Endothelial cell of umbilical vein (primary cell): Measurements from ENCODE around the gene MAPT. TPM values are rescaled to one million over a fixed set of nuclear protein-coding genes. Genes with fewer than 3 reads are reported as not detected.

Source experiments
- BruUV-seq: library from RNA; stranded (reverse); fragments of 400-500 nt; replicated peaks from 2 replicates; lab custom pipeline; 2021; lab: Mats Ljungman, UMichigan
- CTCF ChIA-PET: fragments of 300-600, 350-600 bp; sonication (Branson Sonifier 250); formaldehyde crosslinking; loops from one replicate; lab custom pipeline; 2021; ENCODE audit warnings: antibody characterized with exemption, inconsistent platforms; lab: Charles Lee
- POLR2A ChIA-PET: fragments of 300-600, 350-600 bp; sonication (Branson Sonifier 250); formaldehyde crosslinking; loops from one replicate; lab custom pipeline; 2021; ENCODE audit warnings: antibody characterized with exemption, inconsistent platforms; lab: Charles Lee
- DNase-seq: peaks from one replicate; pipeline ENCODE4 v3.0.0-alpha.2; 2011; ENCODE audit warnings: low read depth, low spot score
- FAIRE-seq: peaks from 2 replicates; lab custom pipeline; 2011; peaks lifted over from hg19 to GRCh38; lab: Jason Lieb, UNC
- H2AFZ ChIP-seq: 2 replicates; pipeline ENCODE4 v1.6.0; 2012; ENCODE audit warnings: low read depth, low read length, control low read depth, inconsistent platforms
- H3K27ac ChIP-seq: 2 replicates; pipeline ENCODE4 v1.5.1; 2011; ENCODE audit warnings: low read depth, mild to moderate bottlenecking, control low read depth, low read length, moderate library complexity; ENCODE audit not compliant: insufficient read depth
- H3K27me3 ChIP-seq, 2 experiments: 2 replicates each; pipeline versions ENCODE4 v1.6.0 to v1.6.1; 2011; ENCODE audit warnings: low read length in 2 of 2, mixed read lengths in 1 of 2; ENCODE audit not compliant: control insufficient read depth in 2 of 2, insufficient read depth in 2 of 2
- H3K36me3 ChIP-seq, 2 experiments: 2 replicates in 1 of 2; 3 replicates in 1 of 2; pipeline ENCODE4 v1.5.1; 2011; ENCODE audit warnings: low read length in 2 of 2, mild to moderate bottlenecking in 1 of 2, moderate library complexity in 1 of 2; ENCODE audit not compliant: control insufficient read depth in 2 of 2, insufficient read depth in 2 of 2; ENCODE audit errors: extremely low read depth in 1 of 2
- H3K4me1 ChIP-seq: 3 replicates; pipeline ENCODE4 v1.5.1; 2011; ENCODE audit warnings: mild to moderate bottlenecking, low read length; ENCODE audit not compliant: control insufficient read depth, insufficient read depth; ENCODE audit errors: extremely low read depth
- H3K4me2 ChIP-seq: 2 replicates; pipeline ENCODE4 v1.6.1; 2011; ENCODE audit warnings: low read length, control low read depth, mixed read lengths; ENCODE audit not compliant: insufficient read depth
- H3K4me3 ChIP-seq, 3 experiments: fragments of 200-600 bp in 1 of 3; sonication (generic), shearing (Covaris generic) in 1 of 3; replicated peaks in 1 of 3; 2 replicates each; pipeline ENCODE4 v1.5.1; 2011 to 2016; ENCODE audit warnings: control low read depth in 3 of 3, low read length in 3 of 3, mild to moderate bottlenecking in 2 of 3, inconsistent platforms in 1 of 3, low read depth in 1 of 3, moderate library complexity in 1 of 3; ENCODE audit not compliant: insufficient read depth in 1 of 3
- H3K79me2 ChIP-seq: 2 replicates; pipeline ENCODE4 v1.6.0; 2012; ENCODE audit warnings: low read length, inconsistent platforms; ENCODE audit not compliant: control insufficient read depth, insufficient read depth
- H3K9ac ChIP-seq: replicated peaks from 2 replicates; pipeline ENCODE3; 2011; ENCODE audit warnings: low read length, control low read depth; ENCODE audit not compliant: insufficient read depth; ENCODE audit errors: extremely low read depth
- H3K9me1 ChIP-seq: replicated peaks from 3 replicates; pipeline ENCODE4 v1.6.0; 2011; ENCODE audit warnings: mild to moderate bottlenecking, low read length; ENCODE audit not compliant: control insufficient read depth, insufficient read depth; ENCODE audit errors: extremely low read depth
- H3K9me3 ChIP-seq: replicated peaks from 2 replicates; pipeline ENCODE4 v1.5.1; 2012; ENCODE audit warnings: low read length, inconsistent platforms; ENCODE audit not compliant: control insufficient read depth, insufficient read depth
- H4K20me1 ChIP-seq: replicated peaks from 2 replicates; pipeline ENCODE3; 2011; ENCODE audit warnings: mild to moderate bottlenecking, low read length; ENCODE audit not compliant: control insufficient read depth, insufficient read depth; ENCODE audit errors: extremely low read depth
- EZH2 ChIP-seq: IDR thresholded peaks from 2 replicates; pipeline ENCODE4 v1.6.1; 2012; ENCODE audit warnings: borderline replicate concordance, low read depth, mild to moderate bottlenecking, moderate library complexity, low read length, inconsistent platforms; ENCODE audit not compliant: severe bottlenecking
- FOS ChIP-seq: IDR thresholded peaks from 2 replicates; pipeline ENCODE4 v1.6.1; 2011; ENCODE audit warnings: mild to moderate bottlenecking, low read length, moderate library complexity, borderline replicate concordance; ENCODE audit not compliant: insufficient read depth
- GATA2 ChIP-seq: IDR thresholded peaks from 2 replicates; pipeline ENCODE4 v1.7.0; 2011; ENCODE audit warnings: low read depth, mild to moderate bottlenecking, moderate library complexity, mixed read lengths, low read length; ENCODE audit not compliant: insufficient read length, insufficient read depth
- JUN ChIP-seq: IDR thresholded peaks from 2 replicates; pipeline ENCODE4 v1.6.1; 2011; ENCODE audit warnings: borderline replicate concordance, low read depth; ENCODE audit not compliant: insufficient read length, insufficient read depth
- MYC ChIP-seq: IDR thresholded peaks from one replicate; pipeline ENCODE4 v1.6.1; 2011; ENCODE audit warnings: mild to moderate bottlenecking, low read depth, low read length
- POLR2A ChIP-seq: IDR thresholded peaks from 2 replicates; pipeline ENCODE4 v1.6.1; 2012; ENCODE audit warnings: low read depth, mild to moderate bottlenecking, control low read depth, low read length
- POLR2AphosphoS5 ChIP-seq: IDR thresholded peaks from 2 replicates; pipeline ENCODE4 v1.6.1; 2012; ENCODE audit warnings: low read depth, mild to moderate bottlenecking, control low read depth, low read length, moderate library complexity; ENCODE audit not compliant: insufficient read depth
- dilution Hi-C: fragments of 300-500 bp; cut with MboI; formaldehyde crosslinking; loops from one replicate; pipeline ENCODE4 v1.15.0; 2019; ENCODE audit warnings: low sequenced_read_pairs; ENCODE audit not compliant: extremely low pct_ligation_motif_present
- intact Hi-C: fragments of 100-400 bp; cut with micrococcal nuclease; formaldehyde crosslinking; loops from one replicate; pipeline ENCODE4 v1.10.0; 2022
- polyA plus RNA-seq, 4 experiments: library from polyadenylated mRNA; depleted of rRNA in 3 of 4; stranded (reverse) in 3 of 4; unstranded in 1 of 4; fragments of >200 nt; gene quantifications; 2 replicates each; pipeline versions ENCODE4 v1.2.1 to v1.2.3, GENCODE V29; 2011 to 2012; ENCODE audit warnings: missing spikeins in 1 of 4
- total RNA-seq: library from RNA; stranded (reverse); gene quantifications from 2 replicates; pipeline ENCODE4 v1.2.3, GENCODE V29; 2021
- TF ChIP-seq, protein P1 (sequence below): IDR thresholded peaks from 2 replicates; pipeline ENCODE4 v1.6.1; 2011; ENCODE audit not compliant: insufficient read depth, insufficient read length
- TF ChIP-seq, protein P2 (sequence below), 2 donors: IDR thresholded peaks; 1 replicate in 1 of 2; 2 replicates in 1 of 2; pipeline ENCODE4 v1.5.1; 2011; ENCODE audit warnings: low read length in 2 of 2, mild to moderate bottlenecking in 2 of 2, moderate library complexity in 2 of 2, control low read depth in 1 of 2, inconsistent platforms in 1 of 2, low read depth in 1 of 2; ENCODE audit not compliant: insufficient read depth in 1 of 2; ENCODE audit errors: extremely low read depth in 1 of 2

Gene MAPT
- total and polyA plus RNA-seq, 2 donors (not counting 3 experiments of a cell fraction or from before 2014, with no cell fraction given) = 0.04 to 0.51 TPM

DNA sequence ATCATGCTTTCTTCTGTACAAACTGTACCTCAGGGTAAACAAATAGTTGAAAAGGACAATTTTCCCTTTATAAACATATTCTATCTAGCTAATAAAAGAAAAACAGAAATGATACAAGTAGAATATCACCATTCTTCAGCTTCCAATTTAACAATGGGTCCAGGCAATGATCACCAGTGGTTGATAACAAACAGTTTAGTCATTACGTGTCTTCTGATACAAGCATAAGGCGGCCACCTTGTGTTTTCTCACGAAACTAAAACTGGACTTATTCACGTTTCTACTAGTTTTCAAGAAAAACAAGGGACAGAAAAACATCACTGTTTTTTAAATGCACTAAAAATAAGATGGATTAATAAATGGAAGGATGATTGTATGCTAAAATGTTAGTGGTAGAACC lies 163.0 kb downstream of the MAPT start:
- Histone ChIP-seq H2AFZ (no peak overlapping the region), H3K79me2 (peaks cover 20% of the 10 kb centered on the region), H4K20me1 (no peaks in the 10 kb centered on the region), H3K9me3 (no peaks in the 10 kb centered on the region), H3K4me1 (peaks cover 22% of the 10 kb centered on the region), H3K27me3 (no peaks in the 10 kb centered on the region), H3K27ac (peak overlapping the region; percentile 87), H3K36me3 (peaks cover 2% of the 10 kb centered on the region in 2 experiments), H3K4me2 (peak overlapping the region; percentile 28), H3K9ac (peak overlapping the region; percentile 12), H3K9me1 (no peaks in the 10 kb centered on the region), H3K4me3 (no peak overlapping the region)
- BruUV-seq = no TSS peak
- no peak for DNase-seq
- CTCF ChIA-PET = interaction anchor here (0.6 to 4.9 kb wide), 16 partner anchors 10 to 898 kb away, joined by 3 to 98 read pairs (median 4); partner anchors contain the start of gene KANSL1
- POLR2A ChIA-PET = no interaction called here
- dilution Hi-C loops = no loop called here
- FAIRE-seq = peak; percentile 48
- intact Hi-C loops = loop anchor here (1.0 to 5.0 kb wide), 2 partner anchors 50 to 135 kb away; no protein-coding TSS in a partner anchor
- TF ChIP-seq EZH2 (no peak), POLR2AphosphoS5 (no peak), MYC (no peak), FOS (no peak), JUN (no peak), GATA2 (no peak), POLR2A (no peak)
- TF ChIP-seq, protein P1, sequence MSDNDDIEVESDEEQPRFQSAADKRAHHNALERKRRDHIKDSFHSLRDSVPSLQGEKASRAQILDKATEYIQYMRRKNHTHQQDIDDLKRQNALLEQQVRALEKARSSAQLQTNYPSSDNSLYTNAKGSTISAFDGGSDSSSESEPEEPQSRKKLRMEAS = no peak
- TF ChIP-seq, protein P2, sequence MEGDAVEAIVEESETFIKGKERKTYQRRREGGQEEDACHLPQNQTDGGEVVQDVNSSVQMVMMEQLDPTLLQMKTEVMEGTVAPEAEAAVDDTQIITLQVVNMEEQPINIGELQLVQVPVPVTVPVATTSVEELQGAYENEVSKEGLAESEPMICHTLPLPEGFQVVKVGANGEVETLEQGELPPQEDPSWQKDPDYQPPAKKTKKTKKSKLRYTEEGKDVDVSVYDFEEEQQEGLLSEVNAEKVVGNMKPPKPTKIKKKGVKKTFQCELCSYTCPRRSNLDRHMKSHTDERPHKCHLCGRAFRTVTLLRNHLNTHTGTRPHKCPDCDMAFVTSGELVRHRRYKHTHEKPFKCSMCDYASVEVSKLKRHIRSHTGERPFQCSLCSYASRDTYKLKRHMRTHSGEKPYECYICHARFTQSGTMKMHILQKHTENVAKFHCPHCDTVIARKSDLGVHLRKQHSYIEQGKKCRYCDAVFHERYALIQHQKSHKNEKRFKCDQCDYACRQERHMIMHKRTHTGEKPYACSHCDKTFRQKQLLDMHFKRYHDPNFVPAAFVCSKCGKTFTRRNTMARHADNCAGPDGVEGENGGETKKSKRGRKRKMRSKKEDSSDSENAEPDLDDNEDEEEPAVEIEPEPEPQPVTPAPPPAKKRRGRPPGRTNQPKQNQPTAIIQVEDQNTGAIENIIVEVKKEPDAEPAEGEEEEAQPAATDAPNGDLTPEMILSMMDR (IDR thresholded peaks at IDR 0.05; ENCODE audit: extremely low read depth in 1 of 2, insufficient read depth in 1 of 2, low read depth in 1 of 2, low read length in 2 of 2) = no peak
